HepG2 (cell line): ENCODE data around the gene KIF6. TPM values are rescaled to one million over a fixed set of nuclear protein-coding genes. Genes with fewer than 3 reads are reported as not detected.

Experiments
- ATAC-seq: fragments of 200-7000 bp; cut with Tn5 transposase; 3 replicates; pipeline ENCODE4 v1.9.1; 2020; ENCODE audit warnings: mild to moderate bottlenecking, moderate library complexity
- BruUV-seq: library from RNA; stranded (reverse); fragments of 400-500 nt; replicated peaks from 2 replicates; lab custom pipeline; 2021; lab: Mats Ljungman, UMichigan
- CTCF ChIA-PET: fragments of 300-600 bp; formaldehyde crosslinking; extraction: SDS; loops from one replicate; lab custom pipeline; 2021; ENCODE audit warnings: low total read pairs, inconsistent platforms, low intra/inter-chr PET ratio; lab: Yijun Ruan, JAX
- POLR2A ChIA-PET: fragments of 350-600 bp; sonication (Branson Sonifier 250); formaldehyde crosslinking; loops from one replicate; lab custom pipeline; 2020; ENCODE audit warnings: antibody characterized with exemption, inconsistent platforms; lab: Yijun Ruan, JAX
- DNase-seq: peaks from one replicate; pipeline ENCODE4 v3.0.0-alpha.2; 2015; ENCODE audit warnings: low spot score
- FAIRE-seq: peaks from 3 replicates; lab custom pipeline; 2011; peaks lifted over from hg19 to GRCh38; lab: Jason Lieb, UNC
- H2AFZ ChIP-seq: one replicate; pipeline ENCODE4 v1.6.1; 2011; ENCODE audit warnings: low read length, inconsistent platforms
- H3K27ac ChIP-seq: fragments of 300-600 bp; 3 replicates; pipeline ENCODE4 v1.8.0; 2011; ENCODE audit warnings: mixed run types, mild to moderate bottlenecking, mixed read lengths, low read length, inconsistent platforms; ENCODE audit not compliant: insufficient read depth; ENCODE audit errors: extremely low read length
- H3K27me3 ChIP-seq, 2 experiments: fragments of 200-600 bp in 1 of 2; 2 replicates in 1 of 2; 3 replicates in 1 of 2; pipeline versions ENCODE4 v1.6.0 to v1.8.0; 2011; ENCODE audit warnings: low read length in 2 of 2, mild to moderate bottlenecking in 2 of 2, moderate library complexity in 2 of 2, inconsistent platforms in 1 of 2; ENCODE audit not compliant: insufficient read depth in 2 of 2, control insufficient read depth in 1 of 2
- H3K36me3 ChIP-seq, 2 experiments: fragments of 200-600 bp in 1 of 2; replicated peaks in 1 of 2; 2 replicates in 1 of 2; 3 replicates in 1 of 2; pipeline versions ENCODE4 v1.5.1 to v1.8.0; 2011; ENCODE audit warnings: low read length in 2 of 2, inconsistent platforms in 1 of 2; ENCODE audit not compliant: insufficient read depth in 2 of 2, control insufficient read depth in 1 of 2
- H3K4me1 ChIP-seq: 2 replicates; pipeline ENCODE4 v1.5.1; 2012; ENCODE audit warnings: low read length, inconsistent platforms; ENCODE audit not compliant: insufficient read depth
- H3K4me2 ChIP-seq: 2 replicates; pipeline ENCODE4 v1.6.0; 2011; ENCODE audit warnings: low read depth, low read length, inconsistent platforms
- H3K4me3 ChIP-seq, 3 experiments: fragments of 200-600 bp in 1 of 3; sonication (generic), shearing (Covaris generic) in 1 of 3; replicated peaks in 1 of 3; 2 replicates each; pipeline ENCODE4 v1.5.1; 2011 to 2016; ENCODE audit warnings: low read length in 3 of 3, inconsistent platforms in 2 of 3, low read depth in 2 of 3, mild to moderate bottlenecking in 2 of 3, control low read depth in 1 of 3, mixed read lengths in 1 of 3; ENCODE audit not compliant: insufficient read depth in 1 of 3
- H3K79me2 ChIP-seq: one replicate; pipeline ENCODE4 v1.6.1; 2011; ENCODE audit warnings: low read length, inconsistent platforms; ENCODE audit not compliant: insufficient read depth
- H3K9ac ChIP-seq: 2 replicates; pipeline ENCODE4 v1.6.0; 2011; ENCODE audit warnings: mild to moderate bottlenecking, low read depth, low read length, inconsistent platforms; ENCODE audit not compliant: insufficient read depth
- H3K9me3 ChIP-seq: 2 replicates; pipeline ENCODE4 v1.5.1; 2012; ENCODE audit warnings: mild to moderate bottlenecking, low read length
- H4K20me1 ChIP-seq: 2 replicates; pipeline ENCODE4 v1.6.0; 2011; ENCODE audit warnings: inconsistent platforms, mild to moderate bottlenecking, low read length, moderate library complexity; ENCODE audit not compliant: insufficient read depth
- CHD4 ChIP-seq: fragments of 200-600 bp; sonication (generic); IDR thresholded peaks from 2 replicates; pipeline ENCODE4 v1.7.0; 2017; ENCODE audit warnings: mild to moderate bottlenecking, low read length, borderline replicate concordance
- KAT8 ChIP-seq: IDR thresholded peaks from 2 replicates; pipeline ENCODE4 v1.6.1; 2016; ENCODE audit warnings: missing genetic modification reagents, missing compliant biosample characterization
- LRRFIP1 ChIP-seq: sonication (generic); formaldehyde crosslinking; conservative IDR thresholded peaks from 2 replicates; pipeline ENCODE4 v1.4.0; 2020; ENCODE audit warnings: missing genetic modification reagents
- NFAT5 ChIP-seq: sonication (generic); formaldehyde crosslinking; IDR thresholded peaks from 2 replicates; pipeline ENCODE4 v1.4.0; 2020; ENCODE audit warnings: missing genetic modification reagents
- NFKBIZ ChIP-seq: IDR thresholded peaks from 2 replicates; pipeline ENCODE4 v1.6.1; 2018; ENCODE audit warnings: missing genetic modification reagents, missing compliant biosample characterization
- RELA ChIP-seq: sonication (generic); formaldehyde crosslinking; IDR thresholded peaks from 2 replicates; pipeline ENCODE4 v1.4.0; 2020; ENCODE audit warnings: missing genetic modification reagents
- SKIL ChIP-seq: sonication (generic); formaldehyde crosslinking; IDR thresholded peaks from 2 replicates; pipeline ENCODE4 v1.8.0; 2022; ENCODE audit warnings: missing genetic modification reagents, mild to moderate bottlenecking, moderate library complexity, borderline replicate concordance
- SYNCRIP ChIP-seq: fragments of 200-400 bp; formaldehyde crosslinking; IDR thresholded peaks from 2 replicates; pipeline ENCODE4 v1.6.1; 2018; ENCODE audit warnings: mild to moderate bottlenecking, low read depth, low read length; ENCODE audit not compliant: insufficient read depth
- TP53 ChIP-seq: sonication (generic); formaldehyde crosslinking; conservative IDR thresholded peaks from 2 replicates; pipeline ENCODE4 v1.4.0; 2020; ENCODE audit warnings: missing genetic modification reagents
- ZNF652 ChIP-seq: IDR thresholded peaks from 2 replicates; pipeline ENCODE4 v1.6.1; 2016; ENCODE audit warnings: low read depth, borderline replicate concordance
- ZNF766 ChIP-seq: sonication (generic); formaldehyde crosslinking; IDR thresholded peaks from 2 replicates; pipeline ENCODE4 v1.5.0; 2020; ENCODE audit warnings: missing genetic modification reagents, borderline replicate concordance
- ZSCAN31 ChIP-seq: sonication (generic); formaldehyde crosslinking; IDR thresholded peaks from 2 replicates; pipeline ENCODE4 v1.5.0; 2020; ENCODE audit warnings: low read depth, mild to moderate bottlenecking, missing genetic modification reagents
- WGBS: methylation state at CpG from one replicate; pipeline ENCODE4 v1.1.6; 2017; ENCODE audit warnings: low lambda C conversion rate; 5-methylcytosine and 5-hydroxymethylcytosine counted together
- in situ Hi-C: cut with HindIII; loops from 2 replicates; pipeline ENCODE4 v1.10.0; 2017; ENCODE audit warnings: low pct_unique_long_range_greater_than_20kb; ENCODE audit not compliant: extremely low pct_ligation_motif_present
- intact Hi-C: fragments of 100-400 bp; cut with micrococcal nuclease; formaldehyde crosslinking; loops from one replicate; pipeline ENCODE4 v1.10.0; 2022; ENCODE audit not compliant: unreplicated experiment
- polyA plus RNA-seq, 8 experiments: library from polyadenylated mRNA; depleted of rRNA in 3 of 8; stranded (reverse) in 7 of 8; unstranded in 1 of 8; fragments of >200 nt; fragmentation: Illumina TruSeq in 4 of 8; extraction: Trizol in 4 of 8; gene quantifications; 2 replicates each; pipeline versions ENCODE4 v1.2.1 to v1.2.3, GENCODE V29; 2011 to 2016; ENCODE audit warnings: low read depth in 4 of 8, missing spikeins in 1 of 8, mixed read lengths in 1 of 8; ENCODE audit not compliant: insufficient read depth in 1 of 8
- total RNA-seq, 5 experiments: library from RNA; depleted of rRNA; stranded (reverse); fragments of >200 nt; fragmentation: Illumina TruSeq; extraction: Trizol; gene quantifications; 2 replicates each; pipeline ENCODE4 v1.2.3, GENCODE V29; 2016; ENCODE audit warnings: low read depth in 1 of 5

The KIF6 gene
- total and polyA plus RNA-seq, 2 of the 13 experiments (the other 11 are each of a cell fraction or from before 2014, with no cell fraction given) = 0.04 to 0.27 TPM

- TF ChIP-seq NFAT5 = no peak
- no peak for TF ChIP-seq CHD4
- TF ChIP-seq ZNF766 (CRISPR knock-in tag) = no peak
Observed at GRCh38 chr6:39314273-39314795, 410.9 kb downstream of the KIF6 start, which contains the start of gene KCNK17 (continued).

- DNase-seq (no peak), FAIRE-seq (no peak), ATAC-seq (no peak)
- no peaks in the 10 kb centered on the region for H3K36me3 ChIP-seq
- H3K9ac ChIP-seq = no peak overlapping the region
- no peak overlapping the region for H3K27ac ChIP-seq
- in situ Hi-C loops = loop anchor here (5.0 kb wide), 1 partner anchor 441 kb away; no protein-coding TSS in a partner anchor
- no peak overlapping the region for H3K4me3 ChIP-seq
- H3K27me3 ChIP-seq = peaks cover 7 to 39% of the 10 kb centered on the region in 2 experiments; a peak in 4 of 5 replicates
- 43% methylated on average over 57 of the region's 80 CpGs for WGBS
- intact Hi-C loops = no loop called here
- H2AFZ ChIP-seq = no peak overlapping the region
- no peaks in the 10 kb centered on the region for H3K79me2 ChIP-seq
- no TSS peak for BruUV-seq
- ChIA-PET CTCF (no interaction called here), POLR2A (no interaction called here)
- H4K20me1 ChIP-seq = peaks cover 5% of the 10 kb centered on the region; the same call in 1 of the 2 replicates
- H3K9me3 ChIP-seq = no peaks in the 10 kb centered on the region
- H3K4me1 ChIP-seq = no peaks in the 10 kb centered on the region
- no peak overlapping the region for H3K4me2 ChIP-seq
- TF ChIP-seq SYNCRIP (no peak), ZNF652 (CRISPR knock-in tag) (no peak), SKIL (CRISPR knock-in tag) (no peak), ZSCAN31 (CRISPR knock-in tag) (no peak), LRRFIP1 (no peak), TP53 (CRISPR knock-in tag) (no peak), RELA (no peak), KAT8 (no peak), NFKBIZ (CRISPR knock-in tag) (no peak)
Observed at GRCh38 chr6:39313526-39314272, 411.5 kb downstream of the KIF6 start.
